WTC11 (cell line): ENCODE measurements around the gene SLC4A1AP. TPM values are rescaled to one million over a fixed set of nuclear protein-coding genes. Genes with fewer than 3 reads are reported as not detected.

Experiments used
- ATAC-seq: fragments of 200-7000 bp; cut with Tn5 transposase; 2 replicates; pipeline ENCODE4 v1.10.0; 2021; ENCODE audit warnings: mild to moderate bottlenecking, moderate library complexity
- CTCF ChIA-PET: fragments of 300-600 bp; sonication (Branson Sonifier 250); formaldehyde crosslinking; loops from one replicate; lab custom pipeline; 2021; ENCODE audit warnings: antibody characterized with exemption; lab: Charles Lee
- POLR2A ChIA-PET: fragments of 350-600 bp; sonication (Branson Sonifier 250); formaldehyde crosslinking; loops from one replicate; lab custom pipeline; 2021; ENCODE audit warnings: antibody characterized with exemption; lab: Charles Lee
- DNase-seq: peaks from one replicate; pipeline ENCODE4 v3.0.0; 2021; ENCODE audit warnings: low spot score
- H3K27ac Mint-ChIP-seq: 2 replicates; pipeline ENCODE4 v1.8.0; 2021; ENCODE audit warnings: mixed read lengths
- H3K27me3 Mint-ChIP-seq: 2 replicates; pipeline ENCODE4 v1.8.0; 2021; ENCODE audit warnings: low read depth, mild to moderate bottlenecking, moderate library complexity, mixed read lengths
- H3K36me3 Mint-ChIP-seq: 2 replicates; pipeline ENCODE4 v1.8.0; 2021; ENCODE audit warnings: mixed read lengths
- H3K4me1 Mint-ChIP-seq: 2 replicates; pipeline ENCODE4 v1.8.0; 2022; ENCODE audit warnings: mixed read lengths
- H3K4me3 Mint-ChIP-seq: 2 replicates; pipeline ENCODE4 v1.8.0; 2021; ENCODE audit warnings: mild to moderate bottlenecking, moderate library complexity, mixed read lengths
- H3K9me3 Mint-ChIP-seq: 2 replicates; pipeline ENCODE4 v1.8.0; 2021; ENCODE audit warnings: mixed read lengths
- CTCF ChIP-seq: fragments of 200-600 bp; IDR thresholded peaks from 2 replicates; pipeline ENCODE4 v1.8.0; 2022; ENCODE audit warnings: antibody characterized with exemption
- E2F1 ChIP-seq: sonication (generic); formaldehyde crosslinking; IDR thresholded peaks from 2 replicates; pipeline ENCODE4 v1.8.0; 2022; ENCODE audit warnings: mild to moderate bottlenecking, missing genetic modification reagents
- FOXJ3 ChIP-seq: sonication (generic); formaldehyde crosslinking; IDR thresholded peaks from 2 replicates; pipeline ENCODE4 v1.9.0; 2021; ENCODE audit warnings: missing genetic modification reagents, mild to moderate bottlenecking, borderline replicate concordance
- GTF2I ChIP-seq: fragments of 250-450 bp; sonication (Bioruptor Pico); conservative IDR thresholded peaks from 2 replicates; pipeline ENCODE4 v1.4.0; 2021; ENCODE audit warnings: mild to moderate bottlenecking
- KAT7 ChIP-seq: sonication (generic); formaldehyde crosslinking; IDR thresholded peaks from 2 replicates; pipeline ENCODE4 v1.8.1; 2023; ENCODE audit warnings: missing genetic modification reagents, mild to moderate bottlenecking, borderline replicate concordance
- MYBL2 ChIP-seq: sonication (generic); formaldehyde crosslinking; IDR thresholded peaks from 2 replicates; pipeline ENCODE4 v1.8.1; 2023; ENCODE audit warnings: mild to moderate bottlenecking, moderate library complexity, missing genetic modification reagents
- NFE2L1 ChIP-seq: sonication (generic); formaldehyde crosslinking; IDR thresholded peaks from 2 replicates; pipeline ENCODE4 v1.8.1; 2023; ENCODE audit warnings: missing genetic modification reagents
- ZMAT4 ChIP-seq: fragments of 250-450 bp; sonication (Bioruptor Pico); IDR thresholded peaks from 2 replicates; pipeline ENCODE4 v1.9.0; 2021; ENCODE audit warnings: mild to moderate bottlenecking
- ZNF138 ChIP-seq: sonication (generic); formaldehyde crosslinking; conservative IDR thresholded peaks from 2 replicates; pipeline ENCODE4 v1.8.1; 2022; ENCODE audit warnings: mild to moderate bottlenecking, moderate library complexity, missing genetic modification reagents
- ZNF416 ChIP-seq: fragments of 250-450 bp; sonication (Bioruptor Pico); IDR thresholded peaks from 2 replicates; pipeline ENCODE4 v1.9.0; 2021; ENCODE audit warnings: mild to moderate bottlenecking, inconsistent platforms
- total RNA-seq: library from RNA; stranded (reverse); gene quantifications from 3 replicates; pipeline ENCODE4 v1.2.3, GENCODE V29; 2021
- TF ChIP-seq, protein P1 (sequence below): sonication (generic); formaldehyde crosslinking; IDR thresholded peaks from 2 replicates; pipeline ENCODE4 v1.8.1; 2023; ENCODE audit warnings: mild to moderate bottlenecking, missing genetic modification reagents
- TF ChIP-seq, protein P2 (sequence below): sonication (generic); formaldehyde crosslinking; conservative IDR thresholded peaks from 2 replicates; pipeline ENCODE4 v1.8.1; 2022; ENCODE audit warnings: mild to moderate bottlenecking, missing genetic modification reagents
- TF ChIP-seq, protein P3 (sequence below): sonication (generic); formaldehyde crosslinking; IDR thresholded peaks from 2 replicates; pipeline ENCODE4 v1.8.1; 2023; ENCODE audit warnings: mild to moderate bottlenecking, missing genetic modification reagents, borderline replicate concordance
- TF ChIP-seq, protein P4 (sequence below): sonication (generic); formaldehyde crosslinking; IDR thresholded peaks from 2 replicates; pipeline ENCODE4 v1.8.1; 2022; ENCODE audit warnings: low read depth, mild to moderate bottlenecking, moderate library complexity, missing genetic modification reagents, borderline replicate concordance

Gene SLC4A1AP
- total RNA-seq, 1 experiment from 2014 or later = 20.1 TPM

- no peak for TF ChIP-seq KAT7 (CRISPR knock-in tag)
- no peak for TF ChIP-seq ZNF138
These were observed 16.0 kb upstream of the SLC4A1AP start (continued) for GRCh38 chr2:27647737-27648136.

DNA sequence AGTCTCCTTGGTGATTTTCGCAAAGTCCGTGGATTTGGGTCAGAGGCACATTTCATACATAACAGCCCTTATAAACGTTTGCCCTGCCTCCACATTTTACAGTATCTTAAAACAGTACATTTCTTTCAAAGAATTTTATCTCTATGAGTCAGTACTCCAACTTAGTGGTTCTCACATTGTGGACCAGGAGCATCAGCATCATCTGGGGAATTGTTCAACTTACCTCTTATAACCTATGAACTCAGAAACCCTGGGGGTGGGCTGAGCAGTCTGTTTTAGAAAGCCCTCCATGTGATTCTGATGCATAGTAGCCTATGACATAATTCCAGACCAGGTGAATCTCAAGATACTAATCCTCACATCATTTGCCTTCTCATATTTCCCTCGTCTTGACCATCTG, 12.6 kb upstream of the SLC4A1AP start:
- Mint-ChIP-seq H3K36me3 (peaks cover 62% of the 10 kb centered on the region), H3K9me3 (no peaks in the 10 kb centered on the region), H3K27me3 (no peaks in the 10 kb centered on the region), H3K4me3 (no peak overlapping the region), H3K27ac (no peak overlapping the region), H3K4me1 (no peaks in the 10 kb centered on the region; the same call in 1 of the 2 replicates)
- DNase-seq (no peak), ATAC-seq (no peak)
- POLR2A ChIA-PET = no interaction called here
- no peak for TF ChIP-seq NFE2L1
- TF ChIP-seq, protein P1, sequence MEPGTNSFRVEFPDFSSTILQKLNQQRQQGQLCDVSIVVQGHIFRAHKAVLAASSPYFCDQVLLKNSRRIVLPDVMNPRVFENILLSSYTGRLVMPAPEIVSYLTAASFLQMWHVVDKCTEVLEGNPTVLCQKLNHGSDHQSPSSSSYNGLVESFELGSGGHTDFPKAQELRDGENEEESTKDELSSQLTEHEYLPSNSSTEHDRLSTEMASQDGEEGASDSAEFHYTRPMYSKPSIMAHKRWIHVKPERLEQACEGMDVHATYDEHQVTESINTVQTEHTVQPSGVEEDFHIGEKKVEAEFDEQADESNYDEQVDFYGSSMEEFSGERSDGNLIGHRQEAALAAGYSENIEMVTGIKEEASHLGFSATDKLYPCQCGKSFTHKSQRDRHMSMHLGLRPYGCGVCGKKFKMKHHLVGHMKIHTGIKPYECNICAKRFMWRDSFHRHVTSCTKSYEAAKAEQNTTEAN (CRISPR knock-in tag) = no peak
- TF ChIP-seq, protein P2, sequence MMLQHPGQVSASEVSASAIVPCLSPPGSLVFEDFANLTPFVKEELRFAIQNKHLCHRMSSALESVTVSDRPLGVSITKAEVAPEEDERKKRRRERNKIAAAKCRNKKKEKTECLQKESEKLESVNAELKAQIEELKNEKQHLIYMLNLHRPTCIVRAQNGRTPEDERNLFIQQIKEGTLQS (CRISPR knock-in tag) = no peak
- no peak for TF ChIP-seq CTCF
- CTCF ChIA-PET = no interaction called here

GRCh38 chr2:27652341-27652740, 11.3 kb upstream of the SLC4A1AP start:
- Mint-ChIP-seq H3K36me3 (peaks cover 69% of the 10 kb centered on the region), H3K27ac (no peak overlapping the region), H3K27me3 (no peaks in the 10 kb centered on the region), H3K9me3 (no peaks in the 10 kb centered on the region), H3K4me1 (no peaks in the 10 kb centered on the region; the same call in 1 of the 2 replicates), H3K4me3 (no peak overlapping the region)
- ChIA-PET CTCF (interaction anchor here (0.7 kb wide), 1 partner anchor 32 kb away, joined by 3 read pairs; no protein-coding TSS in a partner anchor), POLR2A (no interaction called here)
- no peak for DNase-seq
- TF ChIP-seq, protein P3, sequence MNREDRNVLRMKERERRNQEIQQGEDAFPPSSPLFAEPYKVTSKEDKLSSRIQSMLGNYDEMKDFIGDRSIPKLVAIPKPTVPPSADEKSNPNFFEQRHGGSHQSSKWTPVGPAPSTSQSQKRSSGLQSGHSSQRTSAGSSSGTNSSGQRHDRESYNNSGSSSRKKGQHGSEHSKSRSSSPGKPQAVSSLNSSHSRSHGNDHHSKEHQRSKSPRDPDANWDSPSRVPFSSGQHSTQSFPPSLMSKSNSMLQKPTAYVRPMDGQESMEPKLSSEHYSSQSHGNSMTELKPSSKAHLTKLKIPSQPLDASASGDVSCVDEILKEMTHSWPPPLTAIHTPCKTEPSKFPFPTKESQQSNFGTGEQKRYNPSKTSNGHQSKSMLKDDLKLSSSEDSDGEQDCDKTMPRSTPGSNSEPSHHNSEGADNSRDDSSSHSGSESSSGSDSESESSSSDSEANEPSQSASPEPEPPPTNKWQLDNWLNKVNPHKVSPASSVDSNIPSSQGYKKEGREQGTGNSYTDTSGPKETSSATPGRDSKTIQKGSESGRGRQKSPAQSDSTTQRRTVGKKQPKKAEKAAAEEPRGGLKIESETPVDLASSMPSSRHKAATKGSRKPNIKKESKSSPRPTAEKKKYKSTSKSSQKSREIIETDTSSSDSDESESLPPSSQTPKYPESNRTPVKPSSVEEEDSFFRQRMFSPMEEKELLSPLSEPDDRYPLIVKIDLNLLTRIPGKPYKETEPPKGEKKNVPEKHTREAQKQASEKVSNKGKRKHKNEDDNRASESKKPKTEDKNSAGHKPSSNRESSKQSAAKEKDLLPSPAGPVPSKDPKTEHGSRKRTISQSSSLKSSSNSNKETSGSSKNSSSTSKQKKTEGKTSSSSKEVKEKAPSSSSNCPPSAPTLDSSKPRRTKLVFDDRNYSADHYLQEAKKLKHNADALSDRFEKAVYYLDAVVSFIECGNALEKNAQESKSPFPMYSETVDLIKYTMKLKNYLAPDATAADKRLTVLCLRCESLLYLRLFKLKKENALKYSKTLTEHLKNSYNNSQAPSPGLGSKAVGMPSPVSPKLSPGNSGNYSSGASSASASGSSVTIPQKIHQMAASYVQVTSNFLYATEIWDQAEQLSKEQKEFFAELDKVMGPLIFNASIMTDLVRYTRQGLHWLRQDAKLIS (CRISPR knock-in tag) = no peak
- TF ChIP-seq MYBL2 (CRISPR knock-in tag) = no peak
- TF ChIP-seq GTF2I (CRISPR knock-in tag) = no peak
- TF ChIP-seq ZMAT4 (CRISPR knock-in tag) = no peak
- TF ChIP-seq, protein P4, sequence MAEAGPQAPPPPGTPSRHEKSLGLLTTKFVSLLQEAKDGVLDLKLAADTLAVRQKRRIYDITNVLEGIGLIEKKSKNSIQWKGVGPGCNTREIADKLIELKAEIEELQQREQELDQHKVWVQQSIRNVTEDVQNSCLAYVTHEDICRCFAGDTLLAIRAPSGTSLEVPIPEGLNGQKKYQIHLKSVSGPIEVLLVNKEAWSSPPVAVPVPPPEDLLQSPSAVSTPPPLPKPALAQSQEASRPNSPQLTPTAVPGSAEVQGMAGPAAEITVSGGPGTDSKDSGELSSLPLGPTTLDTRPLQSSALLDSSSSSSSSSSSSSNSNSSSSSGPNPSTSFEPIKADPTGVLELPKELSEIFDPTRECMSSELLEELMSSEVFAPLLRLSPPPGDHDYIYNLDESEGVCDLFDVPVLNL = no peak
- no peak for TF ChIP-seq FOXJ3 (CRISPR knock-in tag)
- TF ChIP-seq ZNF416 (CRISPR knock-in tag) = no peak
- TF ChIP-seq E2F1 = no peak
- no peak for ATAC-seq
